LNCAP (cell line): ENCODE measurements around the gene EMSY.

Source experiments
- TF ChIP-seq, protein P1 (sequence below): fragments of 450-650 bp; IDR thresholded peaks from 2 replicates; pipeline ENCODE4 v1.5.1; 2017; ENCODE audit warnings: mild to moderate bottlenecking

EMSY gene

DNA sequence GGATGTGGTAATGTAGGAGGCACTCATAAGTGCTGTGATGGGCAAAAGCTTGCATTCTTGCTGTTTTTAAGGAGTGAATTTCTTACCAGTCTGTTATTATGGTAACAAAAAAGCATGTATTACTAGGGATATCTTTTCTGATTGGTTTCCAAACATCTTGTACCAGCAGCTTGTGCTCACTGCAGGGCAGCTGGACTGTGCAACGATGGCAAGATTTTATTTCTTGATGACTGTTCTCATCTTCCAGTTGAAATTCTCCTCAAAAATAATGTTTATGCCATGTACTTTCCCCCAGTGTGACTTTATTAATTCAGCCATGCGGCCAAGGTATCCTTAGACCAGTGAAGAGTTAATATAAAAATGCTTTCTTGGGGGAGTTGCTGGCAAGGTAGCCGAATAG, 35.4 kb downstream of the EMSY start:
- TF ChIP-seq, protein P1, sequence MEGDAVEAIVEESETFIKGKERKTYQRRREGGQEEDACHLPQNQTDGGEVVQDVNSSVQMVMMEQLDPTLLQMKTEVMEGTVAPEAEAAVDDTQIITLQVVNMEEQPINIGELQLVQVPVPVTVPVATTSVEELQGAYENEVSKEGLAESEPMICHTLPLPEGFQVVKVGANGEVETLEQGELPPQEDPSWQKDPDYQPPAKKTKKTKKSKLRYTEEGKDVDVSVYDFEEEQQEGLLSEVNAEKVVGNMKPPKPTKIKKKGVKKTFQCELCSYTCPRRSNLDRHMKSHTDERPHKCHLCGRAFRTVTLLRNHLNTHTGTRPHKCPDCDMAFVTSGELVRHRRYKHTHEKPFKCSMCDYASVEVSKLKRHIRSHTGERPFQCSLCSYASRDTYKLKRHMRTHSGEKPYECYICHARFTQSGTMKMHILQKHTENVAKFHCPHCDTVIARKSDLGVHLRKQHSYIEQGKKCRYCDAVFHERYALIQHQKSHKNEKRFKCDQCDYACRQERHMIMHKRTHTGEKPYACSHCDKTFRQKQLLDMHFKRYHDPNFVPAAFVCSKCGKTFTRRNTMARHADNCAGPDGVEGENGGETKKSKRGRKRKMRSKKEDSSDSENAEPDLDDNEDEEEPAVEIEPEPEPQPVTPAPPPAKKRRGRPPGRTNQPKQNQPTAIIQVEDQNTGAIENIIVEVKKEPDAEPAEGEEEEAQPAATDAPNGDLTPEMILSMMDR = no peak

DNA sequence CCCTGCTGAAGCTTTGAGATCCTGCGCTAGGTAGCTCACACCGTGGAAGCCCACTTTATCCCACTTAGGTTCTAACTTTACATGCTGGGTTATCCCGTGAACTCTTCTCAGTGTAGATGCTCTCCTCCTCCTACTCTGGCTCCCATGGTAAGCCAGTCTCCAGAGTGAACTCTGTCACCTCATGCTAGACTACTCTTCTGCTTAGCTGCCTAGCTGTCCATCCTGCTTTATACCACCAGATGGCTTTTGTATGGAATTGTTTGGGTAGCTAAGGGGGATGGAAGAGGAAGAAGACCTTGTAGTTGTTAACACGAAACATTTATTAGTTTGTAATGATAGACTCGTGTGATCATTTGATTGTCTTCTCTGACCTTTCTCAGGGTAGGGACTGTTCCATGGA, 46.8 kb downstream of the EMSY start:
- TF ChIP-seq, protein P1 = no peak

DNA sequence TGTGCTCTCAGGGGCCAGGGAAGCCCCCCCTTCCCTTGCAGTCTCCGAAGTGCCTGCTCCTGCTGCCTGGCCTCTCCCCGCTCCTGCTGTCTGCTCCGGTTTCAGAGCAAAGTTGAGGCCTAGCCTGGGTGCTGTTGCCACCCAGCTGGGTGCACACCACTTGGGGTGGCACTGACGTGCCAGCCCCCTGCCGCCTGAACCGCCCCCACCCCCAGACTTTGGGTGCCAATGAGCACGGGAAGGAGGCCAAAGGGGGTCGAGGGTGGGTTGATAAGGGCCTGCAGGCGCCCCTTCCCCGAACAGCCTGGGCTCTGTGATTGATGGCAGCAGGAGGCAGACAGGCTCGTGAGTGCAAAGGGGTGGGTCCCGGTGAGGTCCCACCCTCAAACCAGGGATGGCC, 48.2 kb downstream of the EMSY start:
- TF ChIP-seq, protein P1 = no peak

DNA sequence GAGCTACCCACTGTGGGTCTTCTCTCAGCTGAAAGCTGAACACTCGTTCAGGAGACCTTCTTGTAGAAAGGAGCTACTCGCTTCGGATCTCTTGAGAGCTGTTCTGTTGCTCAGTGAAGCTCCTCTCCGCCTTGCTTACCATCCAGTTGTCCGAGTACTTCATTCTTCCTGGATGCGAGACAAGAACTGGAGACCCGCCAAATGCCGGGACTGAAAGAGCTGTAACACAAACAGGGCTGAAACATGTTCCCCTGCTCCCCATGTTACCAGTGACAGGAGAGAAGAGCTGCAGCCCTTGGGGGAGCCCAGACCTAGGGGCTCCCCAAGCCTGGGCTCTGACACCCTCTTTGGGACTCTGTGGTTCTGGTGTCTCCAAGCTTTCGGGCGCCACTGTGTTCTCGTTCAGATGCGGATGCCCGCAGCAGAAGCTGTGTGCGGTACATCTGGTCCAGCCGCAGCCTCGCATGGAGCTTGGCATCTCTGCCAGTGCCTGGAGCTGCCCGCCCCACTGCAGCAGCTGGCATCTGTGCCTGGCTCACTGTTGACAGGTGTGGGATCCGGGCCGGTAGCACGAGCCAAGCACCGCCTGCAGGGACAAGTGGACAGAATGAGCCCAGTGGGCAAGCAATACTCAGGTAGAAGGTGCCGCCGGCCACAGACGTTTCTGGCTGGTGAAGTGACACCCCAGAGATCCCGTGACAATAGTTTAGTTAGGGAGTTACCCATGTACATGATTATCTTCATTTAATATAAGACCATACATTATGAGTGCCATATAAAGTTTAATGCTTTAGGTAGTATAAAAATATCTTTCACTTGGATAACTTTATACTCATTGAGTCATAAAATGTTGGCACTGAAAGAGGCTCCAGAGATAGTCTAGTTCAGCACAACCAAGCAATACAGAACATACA, 49.1 kb downstream of the EMSY start:
- TF ChIP-seq, protein P1 = no peak

DNA sequence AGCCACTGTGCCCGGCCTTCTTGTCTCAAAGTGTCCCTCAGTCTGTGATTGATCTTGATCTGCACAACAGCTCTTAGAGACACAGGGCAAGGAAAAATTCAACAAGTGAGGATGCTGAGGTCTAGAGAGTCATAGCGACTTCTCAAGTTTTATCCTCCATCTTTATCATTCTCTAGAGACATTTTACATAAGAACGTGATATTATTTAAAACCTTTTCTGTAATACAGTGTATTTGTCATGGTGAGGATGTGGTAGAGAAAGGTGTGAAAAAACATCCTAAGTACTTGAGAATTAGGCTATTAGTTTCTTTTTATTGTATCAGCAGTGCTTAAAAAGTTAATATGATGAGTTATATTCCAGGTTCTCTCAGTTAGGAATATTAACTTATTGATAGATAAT, 50.2 kb downstream of the EMSY start:
- TF ChIP-seq, protein P1 = no peak

DNA sequence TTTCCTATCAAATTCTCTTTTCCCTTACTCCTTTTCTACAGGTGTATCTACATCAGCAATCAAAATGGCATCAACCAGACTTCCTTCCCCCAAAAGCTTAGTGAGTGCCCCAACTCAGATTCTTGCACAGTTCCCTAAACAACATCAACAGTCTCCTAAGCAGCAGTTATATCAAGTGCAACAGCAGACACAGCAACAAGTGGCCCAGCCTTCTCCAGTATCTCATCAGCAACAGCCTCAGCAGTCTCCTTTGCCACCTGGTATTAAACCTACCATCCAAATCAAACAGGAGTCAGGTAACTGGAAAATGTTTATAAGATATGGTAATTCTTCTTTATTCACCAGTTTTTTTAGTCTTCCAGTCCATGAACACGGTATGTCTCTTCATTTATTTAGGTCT, 51.4 kb downstream of the EMSY start:
- TF ChIP-seq, protein P1 = no peak

DNA sequence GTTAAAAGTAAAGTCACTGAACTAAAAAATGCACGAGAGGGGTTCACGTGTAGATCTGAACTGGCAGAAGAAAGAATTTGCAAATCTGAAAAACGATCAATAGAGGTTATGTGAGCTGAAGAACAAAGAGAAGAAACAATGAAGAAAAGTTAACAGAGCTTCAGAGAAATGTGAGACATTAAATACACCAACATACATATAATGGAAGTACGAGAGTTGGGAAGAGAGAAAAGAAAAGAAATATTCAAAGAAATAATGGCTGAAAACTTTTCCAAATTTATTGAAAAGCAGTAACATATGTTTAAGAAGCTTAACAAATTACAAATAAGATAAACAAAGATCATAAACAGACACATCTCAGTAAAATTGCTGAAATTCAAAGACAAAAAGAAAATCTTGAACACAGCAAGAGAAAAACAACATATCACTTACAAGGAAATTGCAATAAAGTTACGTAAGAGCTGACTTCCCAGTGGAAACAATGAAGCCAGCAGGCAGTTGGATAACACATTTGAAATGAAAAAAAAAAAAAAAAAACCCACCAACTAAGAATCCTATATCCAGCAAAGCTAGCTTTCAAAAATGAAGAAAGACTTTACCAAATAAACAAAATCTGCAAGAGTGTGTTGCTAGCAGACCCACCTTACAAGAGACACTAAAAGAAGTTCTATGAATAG, 56.8 kb downstream of the EMSY start:
- TF ChIP-seq, protein P1 = no peak
